HepG2 (cell line): ENCODE measurements around the gene EXTL1. TPM values are rescaled to one million over a fixed set of nuclear protein-coding genes. Genes with fewer than 3 reads are reported as not detected.
A peak's percentile ranks its signal among the peaks of the same experiment; 100 is the strongest.

ENCODE experiments used
- ATAC-seq: fragments of 200-7000 bp; cut with Tn5 transposase; 3 replicates; pipeline ENCODE4 v1.9.1; 2020; ENCODE audit warnings: mild to moderate bottlenecking, moderate library complexity
- BruUV-seq: library from RNA; stranded (reverse); fragments of 400-500 nt; replicated peaks from 2 replicates; lab custom pipeline; 2021; lab: Mats Ljungman, UMichigan
- CTCF ChIA-PET: fragments of 300-600 bp; formaldehyde crosslinking; extraction: SDS; loops from one replicate; lab custom pipeline; 2021; ENCODE audit warnings: low total read pairs, inconsistent platforms, low intra/inter-chr PET ratio; lab: Yijun Ruan, JAX
- POLR2A ChIA-PET: fragments of 350-600 bp; sonication (Branson Sonifier 250); formaldehyde crosslinking; loops from one replicate; lab custom pipeline; 2020; ENCODE audit warnings: antibody characterized with exemption, inconsistent platforms; lab: Yijun Ruan, JAX
- DNase-seq: peaks from one replicate; pipeline ENCODE4 v3.0.0-alpha.2; 2015; ENCODE audit warnings: low spot score
- FAIRE-seq: peaks from 3 replicates; lab custom pipeline; 2011; peaks lifted over from hg19 to GRCh38; lab: Jason Lieb, UNC
- H2AFZ ChIP-seq: one replicate; pipeline ENCODE4 v1.6.1; 2011; ENCODE audit warnings: low read length, inconsistent platforms
- H3K27ac ChIP-seq: fragments of 300-600 bp; 3 replicates; pipeline ENCODE4 v1.8.0; 2011; ENCODE audit warnings: mixed run types, mild to moderate bottlenecking, mixed read lengths, low read length, inconsistent platforms; ENCODE audit not compliant: insufficient read depth; ENCODE audit errors: extremely low read length
- H3K27me3 ChIP-seq, 2 experiments: fragments of 200-600 bp in 1 of 2; 2 replicates in 1 of 2; 3 replicates in 1 of 2; pipeline versions ENCODE4 v1.6.0 to v1.8.0; 2011; ENCODE audit warnings: low read length in 2 of 2, mild to moderate bottlenecking in 2 of 2, moderate library complexity in 2 of 2, inconsistent platforms in 1 of 2; ENCODE audit not compliant: insufficient read depth in 2 of 2, control insufficient read depth in 1 of 2
- H3K36me3 ChIP-seq, 2 experiments: fragments of 200-600 bp in 1 of 2; replicated peaks in 1 of 2; 2 replicates in 1 of 2; 3 replicates in 1 of 2; pipeline versions ENCODE4 v1.5.1 to v1.8.0; 2011; ENCODE audit warnings: low read length in 2 of 2, inconsistent platforms in 1 of 2; ENCODE audit not compliant: insufficient read depth in 2 of 2, control insufficient read depth in 1 of 2
- H3K4me1 ChIP-seq: 2 replicates; pipeline ENCODE4 v1.5.1; 2012; ENCODE audit warnings: low read length, inconsistent platforms; ENCODE audit not compliant: insufficient read depth
- H3K4me2 ChIP-seq: 2 replicates; pipeline ENCODE4 v1.6.0; 2011; ENCODE audit warnings: low read depth, low read length, inconsistent platforms
- H3K4me3 ChIP-seq, 3 experiments: fragments of 200-600 bp in 1 of 3; sonication (generic), shearing (Covaris generic) in 1 of 3; replicated peaks in 1 of 3; 2 replicates each; pipeline ENCODE4 v1.5.1; 2011 to 2016; ENCODE audit warnings: low read length in 3 of 3, inconsistent platforms in 2 of 3, low read depth in 2 of 3, mild to moderate bottlenecking in 2 of 3, control low read depth in 1 of 3, mixed read lengths in 1 of 3; ENCODE audit not compliant: insufficient read depth in 1 of 3
- H3K79me2 ChIP-seq: one replicate; pipeline ENCODE4 v1.6.1; 2011; ENCODE audit warnings: low read length, inconsistent platforms; ENCODE audit not compliant: insufficient read depth
- H3K9ac ChIP-seq: 2 replicates; pipeline ENCODE4 v1.6.0; 2011; ENCODE audit warnings: mild to moderate bottlenecking, low read depth, low read length, inconsistent platforms; ENCODE audit not compliant: insufficient read depth
- H3K9me3 ChIP-seq: 2 replicates; pipeline ENCODE4 v1.5.1; 2012; ENCODE audit warnings: mild to moderate bottlenecking, low read length
- H4K20me1 ChIP-seq: 2 replicates; pipeline ENCODE4 v1.6.0; 2011; ENCODE audit warnings: inconsistent platforms, mild to moderate bottlenecking, low read length, moderate library complexity; ENCODE audit not compliant: insufficient read depth
- CBX1 ChIP-seq: IDR thresholded peaks from one replicate; pipeline ENCODE4 v1.6.1; 2016; ENCODE audit warnings: antibody characterized with exemption, low read depth
- FOXA3 ChIP-seq: IDR thresholded peaks from 2 replicates; pipeline ENCODE4 v1.6.1; 2016; ENCODE audit warnings: missing genetic modification reagents, missing compliant biosample characterization
- GABPA ChIP-seq, 2 experiments: IDR thresholded peaks; 2 replicates each; pipeline ENCODE4 v1.6.1; 2011 to 2016; ENCODE audit warnings: low read depth in 2 of 2, low read length in 1 of 2, missing biosample characterization in 1 of 2, missing genetic modification characterization in 1 of 2
- NBN ChIP-seq: fragments of 450-650 bp; conservative IDR thresholded peaks from 2 replicates; pipeline ENCODE4 v1.6.1; 2017
- ZFP41 ChIP-seq: sonication (generic); formaldehyde crosslinking; IDR thresholded peaks from 2 replicates; pipeline ENCODE4 v1.4.0; 2020; ENCODE audit warnings: mild to moderate bottlenecking, missing genetic modification reagents, borderline replicate concordance
- ZNF160 ChIP-seq: sonication (generic); formaldehyde crosslinking; IDR thresholded peaks from 2 replicates; pipeline ENCODE4 v1.8.0; 2022; ENCODE audit warnings: mild to moderate bottlenecking, inconsistent platforms, missing genetic modification reagents
- ZNF337 ChIP-seq: sonication (generic); formaldehyde crosslinking; IDR thresholded peaks from 2 replicates; pipeline ENCODE4 v1.5.1; 2020; ENCODE audit warnings: missing genetic modification reagents, low read depth, mild to moderate bottlenecking, borderline replicate concordance
- ZNF629 ChIP-seq: sonication (generic); formaldehyde crosslinking; conservative IDR thresholded peaks from 2 replicates; pipeline ENCODE4 v1.5.0; 2020; ENCODE audit warnings: missing genetic modification reagents
- ZNF652 ChIP-seq: IDR thresholded peaks from 2 replicates; pipeline ENCODE4 v1.6.1; 2016; ENCODE audit warnings: low read depth, borderline replicate concordance
- ZNF720 ChIP-seq: sonication (generic); formaldehyde crosslinking; IDR thresholded peaks from 2 replicates; pipeline ENCODE4 v1.4.0; 2020; ENCODE audit warnings: missing genetic modification reagents
- WGBS: methylation state at CpG from one replicate; pipeline ENCODE4 v1.1.6; 2017; ENCODE audit warnings: low lambda C conversion rate; 5-methylcytosine and 5-hydroxymethylcytosine counted together
- in situ Hi-C: cut with HindIII; loops from 2 replicates; pipeline ENCODE4 v1.10.0; 2017; ENCODE audit warnings: low pct_unique_long_range_greater_than_20kb; ENCODE audit not compliant: extremely low pct_ligation_motif_present
- intact Hi-C: fragments of 100-400 bp; cut with micrococcal nuclease; formaldehyde crosslinking; loops from one replicate; pipeline ENCODE4 v1.10.0; 2022; ENCODE audit not compliant: unreplicated experiment
- polyA plus RNA-seq, 8 experiments: library from polyadenylated mRNA; depleted of rRNA in 3 of 8; stranded (reverse) in 7 of 8; unstranded in 1 of 8; fragments of >200 nt; fragmentation: Illumina TruSeq in 4 of 8; extraction: Trizol in 4 of 8; gene quantifications; 2 replicates each; pipeline versions ENCODE4 v1.2.1 to v1.2.3, GENCODE V29; 2011 to 2016; ENCODE audit warnings: low read depth in 4 of 8, missing spikeins in 1 of 8, mixed read lengths in 1 of 8; ENCODE audit not compliant: insufficient read depth in 1 of 8
- total RNA-seq, 5 experiments: library from RNA; depleted of rRNA; stranded (reverse); fragments of >200 nt; fragmentation: Illumina TruSeq; extraction: Trizol; gene quantifications; 2 replicates each; pipeline ENCODE4 v1.2.3, GENCODE V29; 2016; ENCODE audit warnings: low read depth in 1 of 5
- TF ChIP-seq, protein P1 (sequence below): sonication (generic); formaldehyde crosslinking; IDR thresholded peaks from 2 replicates; pipeline ENCODE4 v1.5.0; 2020; ENCODE audit warnings: mild to moderate bottlenecking, missing genetic modification reagents, moderate library complexity
- TF ChIP-seq, protein P2 (sequence below): sonication (generic); formaldehyde crosslinking; IDR thresholded peaks from 2 replicates; pipeline ENCODE4 v1.5.0; 2020; ENCODE audit warnings: mild to moderate bottlenecking, low read depth, missing genetic modification reagents, borderline replicate concordance
- TF ChIP-seq, protein P3 (sequence below): sonication (generic); formaldehyde crosslinking; IDR thresholded peaks from 2 replicates; pipeline ENCODE4 v1.4.0; 2020; ENCODE audit warnings: missing genetic modification reagents, mild to moderate bottlenecking, borderline replicate concordance
- TF ChIP-seq, protein P4 (sequence below): sonication (generic); formaldehyde crosslinking; IDR thresholded peaks from 2 replicates; pipeline ENCODE4 v1.4.0; 2020; ENCODE audit warnings: missing genetic modification reagents, borderline replicate concordance
- TF ChIP-seq, protein P5 (sequence below): sonication (generic); formaldehyde crosslinking; IDR thresholded peaks from 2 replicates; pipeline ENCODE4 v1.4.0; 2020; ENCODE audit warnings: mild to moderate bottlenecking, missing genetic modification reagents

Gene EXTL1
- total and polyA plus RNA-seq, 2 of the 13 experiments (the other 11 are each of a cell fraction or from before 2014, with no cell fraction given): 0.35 to 1.0 TPM

DNA sequence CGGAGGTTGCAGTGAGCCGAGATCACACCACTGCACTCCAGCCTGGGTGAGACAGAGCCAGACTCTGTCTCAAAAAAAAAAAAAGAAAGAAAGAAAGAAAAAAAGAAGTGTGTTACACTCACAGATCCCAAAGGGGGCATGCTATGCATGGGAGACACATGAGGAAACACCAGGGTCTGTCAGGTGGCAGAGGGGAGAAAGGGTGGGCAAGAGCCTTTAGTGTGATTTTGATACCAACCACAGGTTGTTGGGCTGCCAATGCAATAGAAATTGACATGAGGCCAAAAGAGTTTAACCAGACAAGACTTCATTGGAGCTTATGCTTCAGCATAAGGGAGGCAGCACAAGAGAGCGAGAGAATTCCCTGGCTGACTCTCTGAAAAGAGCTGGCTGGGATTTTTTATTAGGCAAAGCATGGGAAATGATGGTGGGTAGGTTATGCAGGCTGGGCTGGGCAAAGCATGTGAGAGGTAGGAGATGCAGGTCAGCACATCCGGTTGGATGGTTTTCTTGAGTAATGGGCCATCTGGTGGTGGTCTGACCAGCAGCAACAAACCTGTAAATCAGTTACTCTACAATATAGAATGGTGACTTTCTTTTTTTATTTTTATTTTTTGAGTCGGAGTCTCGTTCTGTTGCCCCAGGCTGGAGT lies 11.7 kb upstream of the EXTL1 start (continued):
- TF ChIP-seq, protein P1, sequence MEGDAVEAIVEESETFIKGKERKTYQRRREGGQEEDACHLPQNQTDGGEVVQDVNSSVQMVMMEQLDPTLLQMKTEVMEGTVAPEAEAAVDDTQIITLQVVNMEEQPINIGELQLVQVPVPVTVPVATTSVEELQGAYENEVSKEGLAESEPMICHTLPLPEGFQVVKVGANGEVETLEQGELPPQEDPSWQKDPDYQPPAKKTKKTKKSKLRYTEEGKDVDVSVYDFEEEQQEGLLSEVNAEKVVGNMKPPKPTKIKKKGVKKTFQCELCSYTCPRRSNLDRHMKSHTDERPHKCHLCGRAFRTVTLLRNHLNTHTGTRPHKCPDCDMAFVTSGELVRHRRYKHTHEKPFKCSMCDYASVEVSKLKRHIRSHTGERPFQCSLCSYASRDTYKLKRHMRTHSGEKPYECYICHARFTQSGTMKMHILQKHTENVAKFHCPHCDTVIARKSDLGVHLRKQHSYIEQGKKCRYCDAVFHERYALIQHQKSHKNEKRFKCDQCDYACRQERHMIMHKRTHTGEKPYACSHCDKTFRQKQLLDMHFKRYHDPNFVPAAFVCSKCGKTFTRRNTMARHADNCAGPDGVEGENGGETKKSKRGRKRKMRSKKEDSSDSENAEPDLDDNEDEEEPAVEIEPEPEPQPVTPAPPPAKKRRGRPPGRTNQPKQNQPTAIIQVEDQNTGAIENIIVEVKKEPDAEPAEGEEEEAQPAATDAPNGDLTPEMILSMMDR (CRISPR knock-in tag): peak; percentile 43
- TF ChIP-seq, protein P2, sequence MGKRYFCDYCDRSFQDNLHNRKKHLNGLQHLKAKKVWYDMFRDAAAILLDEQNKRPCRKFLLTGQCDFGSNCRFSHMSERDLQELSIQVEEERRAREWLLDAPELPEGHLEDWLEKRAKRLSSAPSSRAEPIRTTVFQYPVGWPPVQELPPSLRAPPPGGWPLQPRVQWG (CRISPR knock-in tag): no peak
- TF ChIP-seq GABPA (IDR thresholded peaks at IDR 0.05; ENCODE audit: low read depth, low read length) (no peak), GABPA (CRISPR knock-in tag; IDR thresholded peaks at IDR 0.05; ENCODE audit: low read depth) (0 out of 2 replicates have a peak, but pooled peaks have one; percentile 31), ZNF652 (CRISPR knock-in tag) (no peak)

DNA sequence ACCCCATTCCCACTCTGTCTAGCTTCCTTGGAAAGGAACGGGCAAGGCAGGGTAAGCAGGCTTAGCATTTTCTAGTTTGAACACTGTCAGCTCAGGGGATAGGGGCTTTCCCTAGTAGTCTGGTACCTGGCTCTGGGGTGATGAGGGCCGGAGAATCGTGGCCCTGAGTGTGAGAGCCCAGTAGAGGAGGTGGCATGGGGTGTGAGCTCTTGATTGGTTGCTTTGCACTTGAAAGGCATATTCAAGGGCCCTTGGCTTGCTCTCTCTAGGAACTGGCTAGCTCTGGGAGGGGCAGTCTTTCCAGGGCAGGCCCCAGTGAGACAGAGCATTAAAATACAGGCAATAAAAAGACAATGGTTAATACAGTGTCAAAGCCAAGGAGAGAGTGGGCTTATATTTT lies 10.8 kb upstream of the EXTL1 start:
- DNase-seq (no peak), FAIRE-seq (no peak), ATAC-seq (no peak)
- Histone ChIP-seq H2AFZ (no peak overlapping the region), H3K4me2 (no peak overlapping the region), H3K4me3 (no peak overlapping the region), H3K4me1 (peaks cover 33% of the 10 kb centered on the region), H4K20me1 (no peaks in the 10 kb centered on the region), H3K27ac (no peak overlapping the region), H3K9me3 (no peaks in the 10 kb centered on the region), H3K79me2 (no peaks in the 10 kb centered on the region), H3K36me3 (no peaks in the 10 kb centered on the region), H3K9ac (no peak overlapping the region), H3K27me3 (peaks cover 0 to 2% of the 10 kb centered on the region in 2 experiments; a peak in 3 of 5 replicates)
- intact Hi-C loops: no loop called here
- POLR2A ChIA-PET: no interaction called here
- 51% methylated on average over 3 of the region's 3 CpGs for WGBS
- in situ Hi-C loops: no loop called here
- no TSS peak for BruUV-seq
- CTCF ChIA-PET: interaction anchor here (2.0 kb wide), 1 partner anchor 115 kb away, joined by 17 read pairs; no protein-coding TSS in a partner anchor
- TF ChIP-seq, protein P3, sequence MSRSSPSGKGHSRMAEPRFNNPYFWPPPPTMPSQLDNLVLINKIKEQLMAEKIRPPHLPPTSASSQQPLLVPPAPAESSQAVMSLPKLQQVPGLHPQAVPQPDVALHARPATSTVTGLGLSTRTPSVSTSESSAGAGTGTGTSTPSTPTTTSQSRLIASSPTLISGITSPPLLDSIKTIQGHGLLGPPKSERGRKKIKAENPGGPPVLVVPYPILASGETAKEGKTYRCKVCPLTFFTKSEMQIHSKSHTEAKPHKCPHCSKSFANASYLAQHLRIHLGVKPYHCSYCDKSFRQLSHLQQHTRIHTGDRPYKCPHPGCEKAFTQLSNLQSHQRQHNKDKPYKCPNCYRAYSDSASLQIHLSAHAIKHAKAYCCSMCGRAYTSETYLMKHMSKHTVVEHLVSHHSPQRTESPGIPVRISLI (CRISPR knock-in tag): no peak
- TF ChIP-seq NBN (no peak), ZNF720 (no peak), CBX1 (no peak), FOXA3 (CRISPR knock-in tag) (no peak), ZNF337 (CRISPR knock-in tag) (no peak), ZNF629 (no peak), ZNF160 (CRISPR knock-in tag) (no peak), ZFP41 (CRISPR knock-in tag) (no peak)
- TF ChIP-seq, protein P4, sequence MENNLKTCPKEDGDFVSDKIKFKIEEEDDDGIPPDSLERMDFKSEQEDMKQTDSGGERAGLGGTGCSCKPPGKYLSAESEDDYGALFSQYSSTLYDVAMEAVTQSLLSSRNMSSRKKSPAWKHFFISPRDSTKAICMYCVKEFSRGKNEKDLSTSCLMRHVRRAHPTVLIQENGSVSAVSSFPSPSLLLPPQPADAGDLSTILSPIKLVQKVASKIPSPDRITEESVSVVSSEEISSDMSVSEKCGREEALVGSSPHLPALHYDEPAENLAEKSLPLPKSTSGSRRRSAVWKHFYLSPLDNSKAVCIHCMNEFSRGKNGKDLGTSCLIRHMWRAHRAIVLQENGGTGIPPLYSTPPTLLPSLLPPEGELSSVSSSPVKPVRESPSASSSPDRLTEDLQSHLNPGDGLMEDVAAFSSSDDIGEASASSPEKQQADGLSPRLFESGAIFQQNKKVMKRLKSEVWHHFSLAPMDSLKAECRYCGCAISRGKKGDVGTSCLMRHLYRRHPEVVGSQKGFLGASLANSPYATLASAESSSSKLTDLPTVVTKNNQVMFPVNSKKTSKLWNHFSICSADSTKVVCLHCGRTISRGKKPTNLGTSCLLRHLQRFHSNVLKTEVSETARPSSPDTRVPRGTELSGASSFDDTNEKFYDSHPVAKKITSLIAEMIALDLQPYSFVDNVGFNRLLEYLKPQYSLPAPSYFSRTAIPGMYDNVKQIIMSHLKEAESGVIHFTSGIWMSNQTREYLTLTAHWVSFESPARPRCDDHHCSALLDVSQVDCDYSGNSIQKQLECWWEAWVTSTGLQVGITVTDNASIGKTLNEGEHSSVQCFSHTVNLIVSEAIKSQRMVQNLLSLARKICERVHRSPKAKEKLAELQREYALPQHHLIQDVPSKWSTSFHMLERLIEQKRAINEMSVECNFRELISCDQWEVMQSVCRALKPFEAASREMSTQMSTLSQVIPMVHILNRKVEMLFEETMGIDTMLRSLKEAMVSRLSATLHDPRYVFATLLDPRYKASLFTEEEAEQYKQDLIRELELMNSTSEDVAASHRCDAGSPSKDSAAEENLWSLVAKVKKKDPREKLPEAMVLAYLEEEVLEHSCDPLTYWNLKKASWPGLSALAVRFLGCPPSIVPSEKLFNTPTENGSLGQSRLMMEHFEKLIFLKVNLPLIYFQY (CRISPR knock-in tag): no peak
- TF ChIP-seq, protein P5, sequence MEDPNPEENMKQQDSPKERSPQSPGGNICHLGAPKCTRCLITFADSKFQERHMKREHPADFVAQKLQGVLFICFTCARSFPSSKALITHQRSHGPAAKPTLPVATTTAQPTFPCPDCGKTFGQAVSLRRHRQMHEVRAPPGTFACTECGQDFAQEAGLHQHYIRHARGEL: no peak
